Measurements from ENCODE around the gene OR2S2. TPM values are rescaled to one million over a fixed set of nuclear protein-coding genes. Genes with fewer than 3 reads are reported as not detected.

The OR2S2 gene
- total RNA-seq, 1 experiment from 2014 or later, result not detected

GRCh38 chr9:35980289-35981011 is 22.5 kb upstream of the OR2S2 start:
- POLR2A ChIA-PET (ENCODE audit: unreplicated experiment), result no interaction called here
- Histone ChIP-seq H3K27ac (ENCODE audit: low read length) (no peak overlapping the region), H3K4me2 (ENCODE audit: low read length) (no peak overlapping the region), H3K9me2 (replicated peaks; ENCODE audit: low read length) (no peaks in the 10 kb centered on the region), H4K20me1 (ENCODE audit: low read length) (no peaks in the 10 kb centered on the region), H3F3A (ENCODE audit: low read length, unreplicated experiment) (no peaks in the 10 kb centered on the region), H2AFZ (ENCODE audit: low read length) (no peak overlapping the region), H3K27me3 (ENCODE audit: low read length) (peaks cover 7% of the 10 kb centered on the region; the same call in 1 of the 2 replicates), H3K9me3 (ENCODE audit: low read length) (no peaks in the 10 kb centered on the region), H3K9ac (ENCODE audit: low read length) (no peak overlapping the region), H3K36me3 (ENCODE audit: low read depth, low read length) (no peaks in the 10 kb centered on the region), H3K4me3 (ENCODE audit: low read length) (no peak overlapping the region), H3K4me1 (ENCODE audit: insufficient read depth, low read length) (no peaks in the 10 kb centered on the region), H3K79me2 (ENCODE audit: low read length) (no peaks in the 10 kb centered on the region)
- intact Hi-C loops (cut with micrococcal nuclease), result no loop called here
- BruUV-seq (replicated peaks), result no TSS peak
- DNase-seq (no peak), ATAC-seq (no peak)
- no peak for TF ChIP-seq EZH2 (IDR thresholded peaks at IDR 0.05; ENCODE audit: low read length, unreplicated experiment)
- CTCF ChIA-PET, result no interaction called here

- H3K9me3 ChIP-seq (ENCODE audit: low read length), result no peaks in the 10 kb centered on the region
- no TSS peak for BruUV-seq (replicated peaks)
- H2AFZ ChIP-seq (ENCODE audit: low read length), result no peak overlapping the region
- H3K9ac ChIP-seq (ENCODE audit: low read length), result no peak overlapping the region
- intact Hi-C loops (cut with micrococcal nuclease), result no loop called here
- H3K36me3 ChIP-seq (ENCODE audit: low read depth, low read length), result no peaks in the 10 kb centered on the region
- TF ChIP-seq CTCF (conservative IDR thresholded peaks at IDR 0.05; ENCODE audit: low read depth, low read length) (no peak), EZH2phosphoT487 (IDR thresholded peaks at IDR 0.05; ENCODE audit: borderline replicate concordance, low read length) (no peak), EZH2 (IDR thresholded peaks at IDR 0.05; ENCODE audit: low read length, unreplicated experiment) (no peak)
- H4K20me1 ChIP-seq (ENCODE audit: low read length), result no peaks in the 10 kb centered on the region
- no peak overlapping the region for H3K4me2 ChIP-seq (ENCODE audit: low read length)
- no peak overlapping the region for H3K4me3 ChIP-seq (ENCODE audit: low read length)
- no peaks in the 10 kb centered on the region for H3K9me2 ChIP-seq (replicated peaks; ENCODE audit: low read length)
- no peak overlapping the region for H3K27ac ChIP-seq (ENCODE audit: low read length)
- H3F3A ChIP-seq (ENCODE audit: low read length, unreplicated experiment), result no peaks in the 10 kb centered on the region
- ChIA-PET CTCF (no interaction called here), POLR2A (ENCODE audit: unreplicated experiment) (no interaction called here)
- no peaks in the 10 kb centered on the region for H3K4me1 ChIP-seq (ENCODE audit: insufficient read depth, low read length)
- DNase-seq, result no peak
- peaks cover 7% of the 10 kb centered on the region; the same call in 1 of the 2 replicates for H3K27me3 ChIP-seq (ENCODE audit: low read length)
- no peak for ATAC-seq
- no peaks in the 10 kb centered on the region for H3K79me2 ChIP-seq (ENCODE audit: low read length)
Measured at GRCh38 chr9:35978792-35979191, 20.8 kb upstream of the OR2S2 start.

DNA sequence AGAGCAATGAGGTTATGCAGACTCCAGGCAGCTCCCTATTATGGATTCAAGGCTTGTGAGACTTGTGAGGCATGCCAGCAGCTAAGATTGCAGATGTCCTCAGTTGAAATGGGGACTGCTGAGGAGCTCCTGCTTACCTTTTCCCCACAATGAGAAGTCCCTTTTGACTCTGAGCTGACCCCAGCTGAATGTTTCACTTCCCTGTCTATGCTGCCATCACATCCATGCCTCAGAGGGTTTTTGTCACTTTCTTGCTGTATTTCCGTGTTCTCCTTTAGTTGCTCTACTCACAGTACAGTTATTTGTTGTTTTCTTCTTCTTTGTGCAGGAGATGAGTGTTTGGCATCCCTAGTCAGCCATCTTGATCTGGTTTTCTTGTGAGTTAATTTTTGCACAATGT is 18.8 kb upstream of the OR2S2 start:
- TF ChIP-seq EZH2 (IDR thresholded peaks at IDR 0.05; ENCODE audit: low read length, unreplicated experiment), result no peak
- TF ChIP-seq EZH2phosphoT487 (IDR thresholded peaks at IDR 0.05; ENCODE audit: borderline replicate concordance, low read length), result no peak
- no peak for TF ChIP-seq CTCF (conservative IDR thresholded peaks at IDR 0.05; ENCODE audit: low read depth, low read length)
- BruUV-seq (replicated peaks), result no TSS peak
- ChIA-PET POLR2A (ENCODE audit: unreplicated experiment) (no interaction called here), CTCF (no interaction called here)
- Histone ChIP-seq H2AFZ (ENCODE audit: low read length) (no peak overlapping the region), H3K9me2 (replicated peaks; ENCODE audit: low read length) (no peaks in the 10 kb centered on the region), H3K9ac (ENCODE audit: low read length) (no peak overlapping the region), H4K20me1 (ENCODE audit: low read length) (no peaks in the 10 kb centered on the region), H3K79me2 (ENCODE audit: low read length) (no peaks in the 10 kb centered on the region), H3K4me2 (ENCODE audit: low read length) (no peak overlapping the region), H3F3A (ENCODE audit: low read length, unreplicated experiment) (no peaks in the 10 kb centered on the region), H3K4me3 (ENCODE audit: low read length) (no peak overlapping the region), H3K36me3 (ENCODE audit: low read depth, low read length) (no peaks in the 10 kb centered on the region), H3K27me3 (ENCODE audit: low read length) (peaks cover 7% of the 10 kb centered on the region; the same call in 1 of the 2 replicates), H3K4me1 (ENCODE audit: insufficient read depth, low read length) (no peaks in the 10 kb centered on the region), H3K9me3 (ENCODE audit: low read length) (no peaks in the 10 kb centered on the region), H3K27ac (ENCODE audit: low read length) (no peak overlapping the region)
- ATAC-seq, result no peak
- DNase-seq, result no peak
- intact Hi-C loops (cut with micrococcal nuclease), result no loop called here
